ENCODE data around the gene SNAP47.

SNAP47 gene

DNA sequence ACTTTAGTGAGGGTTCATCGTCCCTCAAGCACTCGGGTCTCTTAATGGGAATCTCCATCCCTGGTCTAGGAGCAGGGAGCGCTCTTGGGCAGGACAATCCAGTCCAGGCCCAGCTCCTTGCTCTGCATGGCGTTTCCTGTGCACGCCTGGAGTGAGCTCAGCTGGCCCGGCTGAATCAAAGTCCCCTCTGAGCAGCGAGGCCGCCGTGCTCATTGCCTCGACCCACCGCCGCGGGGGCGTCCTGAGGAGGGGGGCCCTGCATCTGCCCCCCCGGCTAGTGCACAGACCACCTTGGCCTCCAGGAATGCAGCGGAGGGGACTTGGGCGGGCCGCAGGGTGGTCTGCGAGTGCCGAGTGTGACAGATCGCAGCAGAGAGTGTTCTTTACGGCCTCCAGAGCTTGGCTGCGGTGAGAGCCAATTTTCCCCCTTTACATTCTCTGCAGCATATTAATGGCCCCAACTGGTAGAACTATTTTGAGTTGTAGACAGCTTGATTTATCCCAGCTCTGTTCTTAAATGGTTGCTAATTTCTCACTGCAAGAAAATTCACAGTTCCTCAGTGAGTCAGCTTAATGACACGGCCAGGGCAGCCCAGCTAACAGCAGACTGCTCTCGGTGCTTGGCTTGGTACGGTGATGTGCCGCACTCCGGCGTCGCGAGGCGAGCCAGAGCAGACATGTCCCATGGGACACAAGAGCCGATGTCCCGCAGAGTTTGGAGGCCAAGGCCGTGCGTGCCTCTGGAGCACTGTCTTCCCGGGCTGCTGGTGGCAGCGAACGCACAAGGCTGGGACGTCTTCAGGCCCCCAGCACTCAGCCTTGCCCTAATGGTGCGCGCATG lies 39.8 kb downstream of the SNAP47 start:
- H3K9me3 ChIP-seq (replicated peaks; ENCODE audit: insufficient read depth, low read length): no peaks in the 10 kb centered on the region
- TF ChIP-seq, protein P1, sequence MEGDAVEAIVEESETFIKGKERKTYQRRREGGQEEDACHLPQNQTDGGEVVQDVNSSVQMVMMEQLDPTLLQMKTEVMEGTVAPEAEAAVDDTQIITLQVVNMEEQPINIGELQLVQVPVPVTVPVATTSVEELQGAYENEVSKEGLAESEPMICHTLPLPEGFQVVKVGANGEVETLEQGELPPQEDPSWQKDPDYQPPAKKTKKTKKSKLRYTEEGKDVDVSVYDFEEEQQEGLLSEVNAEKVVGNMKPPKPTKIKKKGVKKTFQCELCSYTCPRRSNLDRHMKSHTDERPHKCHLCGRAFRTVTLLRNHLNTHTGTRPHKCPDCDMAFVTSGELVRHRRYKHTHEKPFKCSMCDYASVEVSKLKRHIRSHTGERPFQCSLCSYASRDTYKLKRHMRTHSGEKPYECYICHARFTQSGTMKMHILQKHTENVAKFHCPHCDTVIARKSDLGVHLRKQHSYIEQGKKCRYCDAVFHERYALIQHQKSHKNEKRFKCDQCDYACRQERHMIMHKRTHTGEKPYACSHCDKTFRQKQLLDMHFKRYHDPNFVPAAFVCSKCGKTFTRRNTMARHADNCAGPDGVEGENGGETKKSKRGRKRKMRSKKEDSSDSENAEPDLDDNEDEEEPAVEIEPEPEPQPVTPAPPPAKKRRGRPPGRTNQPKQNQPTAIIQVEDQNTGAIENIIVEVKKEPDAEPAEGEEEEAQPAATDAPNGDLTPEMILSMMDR (IDR thresholded peaks at IDR 0.05; ENCODE audit: low read length): no peak
- no peak for TF ChIP-seq EZH2 (optimal IDR thresholded peaks at IDR 0.05; ENCODE audit: low read depth, low read length)
- no peak for TF ChIP-seq EZH2phosphoT487 (IDR thresholded peaks at IDR 0.05; ENCODE audit: low read length)
- no peaks in the 10 kb centered on the region for H3K4me1 ChIP-seq (ENCODE audit: low read length)
- no peaks in the 10 kb centered on the region for H3K9me2 ChIP-seq (replicated peaks; ENCODE audit: insufficient read depth, low read length)
- no peak overlapping the region for H2AFZ ChIP-seq (ENCODE audit: low read length)
- no peaks in the 10 kb centered on the region for H3K36me3 ChIP-seq (replicated peaks; ENCODE audit: insufficient read depth, low read length)
- no peaks in the 10 kb centered on the region for H3K79me2 ChIP-seq (ENCODE audit: low read length)
- no peak overlapping the region for H3K9ac ChIP-seq (ENCODE audit: low read length)
- H3F3A ChIP-seq (ENCODE audit: insufficient read depth, low read length): no peaks in the 10 kb centered on the region
- no peaks in the 10 kb centered on the region for H3K27me3 ChIP-seq (replicated peaks; ENCODE audit: insufficient read depth, low read length)
- H3K4me3 ChIP-seq (ENCODE audit: low read length): no peak overlapping the region
- H3K27ac ChIP-seq (ENCODE audit: low read length): no peak overlapping the region
- no peak overlapping the region for H3K4me2 ChIP-seq (ENCODE audit: low read depth, low read length)
- DNase-seq: no peak
- H4K20me1 ChIP-seq (ENCODE audit: insufficient read depth, low read length): no peaks in the 10 kb centered on the region

DNA sequence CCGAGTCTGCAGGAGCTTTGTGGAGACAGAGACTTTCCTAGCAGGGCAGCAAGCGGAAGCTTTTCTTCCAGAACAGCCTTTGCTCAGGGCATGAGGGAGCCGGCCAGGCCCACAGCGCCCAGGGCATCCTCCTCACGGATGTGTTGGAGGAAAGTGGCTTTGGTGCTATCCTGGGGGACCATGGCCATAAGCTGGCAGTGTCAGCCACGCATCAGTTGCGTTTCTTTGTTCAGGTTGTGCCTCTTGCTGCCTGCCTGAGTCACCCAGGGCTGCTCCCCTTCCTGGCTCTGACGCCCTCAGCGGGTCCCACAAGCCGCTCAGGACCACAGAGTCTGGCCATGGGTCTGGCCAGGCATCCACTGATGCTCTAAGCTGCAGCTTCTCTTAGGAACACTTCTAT lies 40.6 kb downstream of the SNAP47 start:
- no peaks in the 10 kb centered on the region for H3F3A ChIP-seq (ENCODE audit: insufficient read depth, low read length)
- H3K9ac ChIP-seq (ENCODE audit: low read length): no peak overlapping the region

DNA sequence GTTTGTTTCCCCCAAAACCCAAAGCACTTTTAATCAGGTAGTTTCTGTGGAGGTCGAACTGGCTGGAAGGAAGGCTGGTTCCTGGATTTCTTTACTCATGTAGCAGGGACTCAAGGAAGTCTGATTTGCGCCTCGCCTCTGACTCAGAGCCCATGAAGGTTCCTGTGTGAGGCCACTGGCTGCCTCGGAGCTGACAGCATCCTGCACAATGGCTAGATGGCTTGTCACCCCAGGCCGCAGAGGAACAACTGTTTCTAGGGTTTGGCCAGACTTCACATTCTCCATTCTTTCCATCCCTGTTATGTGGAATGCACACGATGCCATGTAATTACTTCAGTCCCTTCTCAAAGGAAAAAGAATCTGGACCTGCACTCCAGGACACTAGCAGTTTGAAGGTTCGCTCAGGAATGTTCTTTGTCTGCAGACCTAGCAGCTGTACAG lies 41.1 kb downstream of the SNAP47 start:
- no peak overlapping the region for H3K9ac ChIP-seq (ENCODE audit: low read length)

More for the DNA sequence above, 40.6 kb downstream of the SNAP47 start:
- H3K27ac ChIP-seq (ENCODE audit: low read length): no peak overlapping the region
- H3K36me3 ChIP-seq (replicated peaks; ENCODE audit: insufficient read depth, low read length): no peaks in the 10 kb centered on the region
- H3K79me2 ChIP-seq (ENCODE audit: low read length): no peaks in the 10 kb centered on the region
- no peaks in the 10 kb centered on the region for H3K9me3 ChIP-seq (replicated peaks; ENCODE audit: insufficient read depth, low read length)
- no peaks in the 10 kb centered on the region for H3K4me1 ChIP-seq (ENCODE audit: low read length)
- no peaks in the 10 kb centered on the region for H3K27me3 ChIP-seq (replicated peaks; ENCODE audit: insufficient read depth, low read length)
- TF ChIP-seq, protein P1 (IDR thresholded peaks at IDR 0.05; ENCODE audit: low read length): no peak
- TF ChIP-seq EZH2 (optimal IDR thresholded peaks at IDR 0.05; ENCODE audit: low read depth, low read length) (no peak), EZH2phosphoT487 (IDR thresholded peaks at IDR 0.05; ENCODE audit: low read length) (no peak)
- H3K4me2 ChIP-seq (ENCODE audit: low read depth, low read length): no peak overlapping the region
- DNase-seq: no peak
- no peaks in the 10 kb centered on the region for H3K9me2 ChIP-seq (replicated peaks; ENCODE audit: insufficient read depth, low read length)
- no peak overlapping the region for H2AFZ ChIP-seq (ENCODE audit: low read length)
- H4K20me1 ChIP-seq (ENCODE audit: insufficient read depth, low read length): no peaks in the 10 kb centered on the region
- H3K4me3 ChIP-seq (ENCODE audit: low read length): no peak overlapping the region

More for the DNA sequence above, 41.1 kb downstream of the SNAP47 start:
- H3K27me3 ChIP-seq (replicated peaks; ENCODE audit: insufficient read depth, low read length): no peaks in the 10 kb centered on the region
- no peaks in the 10 kb centered on the region for H3K4me1 ChIP-seq (ENCODE audit: low read length)
- no peak for TF ChIP-seq EZH2 (optimal IDR thresholded peaks at IDR 0.05; ENCODE audit: low read depth, low read length)
- TF ChIP-seq, protein P1 (IDR thresholded peaks at IDR 0.05; ENCODE audit: low read length): no peak
- no peak for TF ChIP-seq EZH2phosphoT487 (IDR thresholded peaks at IDR 0.05; ENCODE audit: low read length)
- DNase-seq: no peak
- no peaks in the 10 kb centered on the region for H3F3A ChIP-seq (ENCODE audit: insufficient read depth, low read length)
- H2AFZ ChIP-seq (ENCODE audit: low read length): no peak overlapping the region
- no peaks in the 10 kb centered on the region for H3K9me3 ChIP-seq (replicated peaks; ENCODE audit: insufficient read depth, low read length)
- H3K27ac ChIP-seq (ENCODE audit: low read length): no peak overlapping the region
- no peaks in the 10 kb centered on the region for H3K79me2 ChIP-seq (ENCODE audit: low read length)
- H3K4me3 ChIP-seq (ENCODE audit: low read length): no peak overlapping the region
- no peaks in the 10 kb centered on the region for H3K9me2 ChIP-seq (replicated peaks; ENCODE audit: insufficient read depth, low read length)
- no peaks in the 10 kb centered on the region for H4K20me1 ChIP-seq (ENCODE audit: insufficient read depth, low read length)
- H3K36me3 ChIP-seq (replicated peaks; ENCODE audit: insufficient read depth, low read length): no peaks in the 10 kb centered on the region
- H3K4me2 ChIP-seq (ENCODE audit: low read depth, low read length): no peak overlapping the region

All from MM.1S (cell line).